GM21717 (cell line): ENCODE results near the gene CELF2.
A peak's percentile ranks its signal among the peaks of the same experiment; 100 is the strongest.

Experiments
- ATAC-seq: cut with Tn5 transposase; IDR thresholded peaks from one replicate; pipeline ENCODE4 v1.9.1; 2021; ENCODE audit warnings: mild to moderate bottlenecking, moderate library complexity; ENCODE audit not compliant: unreplicated experiment

Gene CELF2

GRCh38 chr10:11242443-11243387, 225.0 kb downstream of the CELF2 start:
- peak; percentile 51 for ATAC-seq

- ATAC-seq: no peak
Observed at GRCh38 chr10:11243425-11244222, 226.0 kb downstream of the CELF2 start.

GRCh38 chr10:11245095-11245479, 227.4 kb downstream of the CELF2 start:
- ATAC-seq: no peak

- peak; percentile 44 for ATAC-seq
Observed at GRCh38 chr10:11245510-11245909, 227.8 kb downstream of the CELF2 start.

GRCh38 chr10:11245981-11246590, 228.4 kb downstream of the CELF2 start:
- no peak for ATAC-seq

- ATAC-seq: peak; percentile 27
Observed at GRCh38 chr10:11246752-11247467, 229.2 kb downstream of the CELF2 start.

- ATAC-seq: no peak
Observed at GRCh38 chr10:11249152-11249807, 231.6 kb downstream of the CELF2 start.

GRCh38 chr10:11249808-11250195, 232.1 kb downstream of the CELF2 start:
- no peak for ATAC-seq

GRCh38 chr10:11250304-11250703, 232.6 kb downstream of the CELF2 start:
- no peak for ATAC-seq

GRCh38 chr10:11252887-11253286, 235.2 kb downstream of the CELF2 start:
- no peak for ATAC-seq

GRCh38 chr10:11253385-11254002, 235.8 kb downstream of the CELF2 start:
- ATAC-seq: no peak

- no peak for ATAC-seq
Observed at GRCh38 chr10:11255156-11255555, 237.5 kb downstream of the CELF2 start.

GRCh38 chr10:11255796-11256444, 238.2 kb downstream of the CELF2 start:
- peak; percentile 44 for ATAC-seq

- ATAC-seq: no peak
Observed at GRCh38 chr10:11256896-11257295, 239.2 kb downstream of the CELF2 start.

- no peak for ATAC-seq
Observed at GRCh38 chr10:11257440-11258090, 239.9 kb downstream of the CELF2 start.

GRCh38 chr10:11260170-11260569, 242.5 kb downstream of the CELF2 start:
- no peak for ATAC-seq

- ATAC-seq: no peak
Observed at GRCh38 chr10:11261143-11261542, 243.5 kb downstream of the CELF2 start.

GRCh38 chr10:11261687-11262493, 244.2 kb downstream of the CELF2 start:
- no peak for ATAC-seq
